HG03571 (cell line): Measurements from ENCODE around the gene FAM151A.

ENCODE experiments used
- ATAC-seq: cut with Tn5 transposase; IDR thresholded peaks from one replicate; pipeline ENCODE4 v1.9.1; 2021; ENCODE audit not compliant: unreplicated experiment

The FAM151A gene

DNA sequence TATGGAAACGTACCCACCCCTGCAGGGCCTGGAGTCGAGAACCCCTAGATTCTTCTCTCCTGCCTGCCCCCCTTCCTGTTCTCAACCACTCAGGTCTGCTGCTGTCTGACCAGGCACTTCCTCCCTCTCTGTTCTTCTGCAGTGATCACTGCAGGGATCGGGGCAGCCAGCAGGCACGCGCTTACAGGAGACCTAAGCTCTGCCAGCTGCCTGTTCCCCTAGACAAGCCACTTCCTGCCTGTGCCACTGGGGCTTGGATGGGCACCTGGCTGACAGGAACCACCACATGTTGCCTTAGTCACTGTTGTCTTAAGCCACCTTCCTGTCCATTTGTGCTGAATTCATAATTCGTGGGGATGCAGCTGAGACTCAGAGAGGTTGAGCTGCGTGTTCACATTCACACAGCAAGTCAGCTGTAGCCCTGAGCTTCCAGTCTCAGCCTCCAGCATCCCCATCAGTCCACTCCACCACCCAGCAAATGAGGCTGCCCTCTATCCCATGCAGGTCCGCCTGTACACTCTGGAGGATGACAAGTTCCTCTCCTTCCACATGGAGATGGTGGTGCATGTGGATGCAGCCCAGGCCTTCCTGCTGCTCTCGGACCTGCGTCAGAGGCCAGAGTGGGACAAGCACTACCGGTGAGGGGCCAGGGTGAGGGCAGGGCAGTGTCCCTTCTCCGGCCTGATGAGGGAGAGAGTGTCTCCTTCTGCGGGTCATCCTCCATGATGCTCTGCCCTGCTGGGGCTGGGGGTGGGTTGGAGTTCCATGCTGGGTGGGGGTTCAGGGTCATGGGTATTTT, 18.6 kb downstream of the FAM151A start:
- ATAC-seq: no peak

DNA sequence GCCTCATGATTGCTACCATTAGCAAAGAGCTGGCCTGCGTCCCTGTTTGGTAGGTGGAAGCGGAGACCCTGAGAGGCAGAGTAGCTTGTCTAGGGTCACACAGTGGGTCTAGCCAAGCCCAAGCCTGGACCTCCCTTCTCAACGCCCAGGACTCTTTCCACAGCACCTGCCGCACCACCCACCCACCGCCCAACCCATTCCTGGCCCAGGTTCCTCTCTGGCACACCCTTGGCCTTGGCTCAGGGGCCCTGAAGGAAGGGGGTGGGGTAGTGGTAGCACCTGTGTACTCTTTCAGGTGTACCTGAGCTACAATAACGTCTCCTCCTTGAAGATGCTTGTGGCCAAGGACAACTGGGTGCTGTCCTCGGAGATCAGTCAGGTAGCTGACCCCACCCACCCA, 19.3 kb downstream of the FAM151A start:
- ATAC-seq: no peak

DNA sequence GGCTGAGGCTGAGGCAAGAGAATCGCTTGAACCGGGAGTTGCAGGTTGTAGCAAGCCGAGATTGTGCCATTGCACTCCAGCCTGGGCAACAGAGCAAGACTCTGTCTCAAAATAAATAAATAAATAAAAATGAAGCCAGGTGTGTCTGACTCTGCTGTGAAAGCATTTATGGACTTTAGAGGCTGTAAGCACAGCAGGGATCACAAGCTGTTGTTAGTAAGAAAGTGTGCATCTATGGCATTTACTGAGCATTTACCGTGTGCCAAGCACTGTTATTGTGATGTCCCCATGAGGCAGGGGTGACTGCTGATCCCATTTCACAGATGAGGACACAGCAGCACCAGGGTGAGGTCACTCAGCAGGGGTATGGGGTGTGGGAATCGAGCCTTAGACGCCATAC, 20.1 kb downstream of the FAM151A start:
- ATAC-seq: no peak

DNA sequence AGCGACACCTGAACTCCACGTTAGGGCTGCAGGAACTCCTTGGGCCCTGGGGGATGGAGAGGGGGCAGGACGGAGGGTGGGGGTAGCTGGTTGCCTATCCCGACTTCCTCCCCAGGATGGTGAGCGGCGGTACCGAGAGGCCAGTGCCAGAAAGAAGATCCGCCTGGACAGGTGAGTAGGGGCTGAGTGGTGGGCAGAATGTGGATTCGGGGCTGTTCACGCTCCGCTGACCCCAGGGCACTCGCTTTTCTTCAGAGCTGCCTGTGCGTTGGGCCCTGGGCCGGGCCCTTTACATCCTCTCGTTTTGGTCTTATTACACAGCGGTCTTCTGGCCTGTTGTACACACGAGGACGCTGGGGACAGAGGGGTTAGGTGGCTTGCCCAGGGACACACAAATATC, 20.8 kb downstream of the FAM151A start:
- no peak for ATAC-seq

DNA sequence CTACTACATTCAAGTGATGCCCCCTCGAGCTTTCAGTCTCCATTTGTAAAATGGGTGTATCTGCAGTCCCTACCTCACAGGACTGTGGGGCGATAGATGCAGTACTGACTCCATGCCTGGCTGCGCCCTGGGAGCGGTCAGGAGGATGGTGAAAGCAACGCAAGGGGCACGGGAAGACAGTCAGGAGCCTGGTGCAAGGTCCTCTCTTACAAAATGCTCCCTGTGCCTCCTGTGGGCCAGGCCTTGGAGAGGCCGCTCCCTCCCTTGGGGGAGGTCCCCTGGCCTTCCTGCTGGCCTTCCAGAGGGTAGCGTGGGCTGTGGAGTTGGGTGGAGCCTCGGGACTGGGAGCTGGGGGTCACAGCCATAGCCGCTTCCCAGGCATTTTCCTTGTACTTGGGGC, 21.6 kb downstream of the FAM151A start:
- ATAC-seq: no peak

DNA sequence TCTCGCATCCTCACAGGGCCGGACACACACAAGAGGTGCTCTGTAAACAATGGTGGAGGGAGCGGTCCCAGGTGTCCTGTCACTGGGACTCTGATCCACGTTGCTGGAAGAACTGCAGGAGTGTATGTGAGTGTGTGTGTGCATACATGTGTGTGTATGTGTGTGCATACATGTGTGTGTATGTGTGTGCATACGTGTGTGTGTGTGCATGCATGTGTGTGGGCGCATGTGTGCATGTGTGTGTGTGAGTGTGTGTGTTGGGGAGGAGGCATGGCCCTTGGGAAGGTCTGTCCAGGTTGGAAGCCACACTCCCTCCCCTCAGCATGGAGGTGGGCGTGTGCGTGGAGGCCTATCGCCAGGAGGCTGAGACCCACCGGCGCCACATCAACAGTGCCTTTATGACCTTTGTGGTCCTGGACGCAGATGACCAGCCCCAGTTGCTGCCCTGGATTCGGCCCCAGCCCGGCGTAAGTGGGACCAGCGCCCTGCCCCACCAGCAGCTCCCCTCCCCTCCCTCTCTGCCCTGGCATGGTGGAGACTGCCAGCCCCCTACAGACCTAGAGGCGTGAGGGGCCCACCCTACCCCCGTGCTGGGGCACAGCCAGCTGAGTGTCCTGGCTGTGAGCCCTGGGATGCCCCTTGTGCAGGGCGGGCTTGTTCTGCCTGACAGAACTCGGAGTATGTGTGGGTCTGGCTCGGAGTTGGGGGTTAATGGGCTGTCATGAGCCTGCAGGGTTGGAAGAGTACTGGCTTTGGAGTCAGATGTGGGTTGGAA, 22.2 kb downstream of the FAM151A start:
- ATAC-seq: no peak

DNA sequence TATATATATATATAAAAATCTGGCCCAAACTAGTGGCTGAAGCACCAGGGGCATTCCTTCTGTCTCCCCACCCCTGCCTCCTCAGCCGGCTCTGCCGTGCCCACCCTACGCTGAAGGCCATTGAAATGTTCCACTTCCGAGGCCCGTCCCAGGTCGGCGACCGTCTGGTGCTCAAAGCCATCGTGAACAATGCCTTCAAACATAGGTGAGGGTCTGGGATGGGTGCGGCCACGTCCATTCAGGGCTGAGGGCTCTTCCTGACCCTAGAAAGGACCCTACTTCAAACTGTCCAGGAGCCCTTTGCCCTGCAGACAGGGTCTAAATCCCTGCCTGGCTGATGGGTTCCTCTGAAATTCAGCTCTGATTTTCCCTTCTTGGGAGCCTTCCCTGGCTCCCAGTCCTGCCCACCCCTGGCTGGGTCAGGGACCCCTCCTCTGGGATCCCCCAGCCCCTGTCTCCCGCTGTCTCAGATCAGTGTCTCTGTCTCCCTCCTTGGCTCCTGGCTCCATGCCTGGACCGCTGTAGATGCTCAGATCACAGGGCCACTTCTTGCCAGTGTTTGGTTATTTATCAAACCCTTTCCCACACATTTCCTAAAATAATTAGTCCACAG, 24.0 kb downstream of the FAM151A start:
- no peak for ATAC-seq

DNA sequence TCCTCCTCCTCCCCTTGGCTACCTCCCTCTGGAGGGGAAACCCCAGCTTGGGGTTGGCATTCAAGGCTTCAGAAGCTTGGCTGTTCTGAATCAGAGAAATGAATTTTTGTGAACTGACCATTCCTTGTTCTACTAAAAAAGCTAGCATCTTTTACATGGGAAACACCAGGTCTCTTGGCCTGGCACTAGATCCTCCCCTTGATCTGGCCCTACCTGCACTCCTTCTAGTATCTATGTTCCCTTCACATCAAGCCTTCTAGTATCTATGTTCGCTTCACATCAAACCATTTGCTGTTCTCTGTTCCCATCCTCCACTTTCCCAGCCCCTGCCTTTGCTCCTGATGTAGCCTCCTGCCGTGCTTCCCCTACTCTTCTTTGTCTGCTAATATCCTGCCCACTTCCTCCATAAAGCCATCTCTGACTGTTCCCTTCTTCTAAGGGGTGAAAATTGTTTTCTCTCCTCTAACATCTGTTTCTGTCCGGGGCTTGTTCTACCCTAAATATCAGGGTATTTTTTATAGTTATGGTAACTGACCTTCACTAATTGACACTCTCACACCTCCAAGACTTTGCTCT, 25.8 kb downstream of the FAM151A start:
- no peak for ATAC-seq

DNA sequence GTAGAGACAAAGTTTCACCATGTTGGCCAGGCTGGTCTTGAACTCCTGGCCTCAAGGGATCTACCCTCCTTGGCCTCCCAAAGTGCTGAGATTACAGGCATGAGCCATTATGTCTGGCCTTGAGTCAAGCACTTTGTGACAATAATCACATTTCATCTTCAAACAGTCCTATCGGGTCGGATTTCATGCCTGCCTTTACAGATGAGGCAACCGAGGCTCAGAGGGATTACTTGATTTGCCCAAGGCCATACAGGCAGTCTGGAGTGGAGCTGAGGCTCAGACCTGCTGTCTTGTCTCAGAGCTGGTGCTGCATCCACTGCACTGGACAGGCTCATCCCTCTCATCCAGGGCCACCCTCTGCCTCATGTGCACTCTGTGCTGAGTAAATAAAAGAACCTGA, 26.6 kb downstream of the FAM151A start:
- no peak for ATAC-seq

DNA sequence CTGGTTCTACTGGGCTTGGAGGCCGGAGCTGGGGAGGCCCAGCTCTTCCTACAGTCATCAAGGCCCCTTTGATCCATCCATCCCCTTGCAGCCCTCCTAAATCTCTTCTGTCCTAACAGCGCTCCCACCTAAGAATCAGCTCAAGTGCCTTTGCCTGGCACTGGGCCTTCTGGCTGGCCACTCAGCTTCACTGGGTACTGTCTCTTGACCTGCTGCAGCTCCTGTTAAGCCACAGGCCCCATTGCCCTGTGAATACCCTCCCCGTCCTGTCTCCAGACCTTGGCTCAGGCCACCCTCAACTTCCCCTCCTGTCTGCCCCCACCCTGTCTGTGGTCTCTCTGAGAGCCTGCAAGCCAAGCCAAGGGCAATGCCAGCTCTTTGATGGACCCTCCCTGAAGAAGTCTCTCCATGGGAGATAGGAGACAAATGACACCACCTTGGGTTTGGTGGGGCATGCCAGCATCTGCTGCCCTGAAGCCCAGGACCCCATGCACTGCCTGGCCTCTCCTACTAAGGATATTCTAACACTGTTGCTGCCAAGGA, 27.3 kb downstream of the FAM151A start:
- ATAC-seq: no peak

DNA sequence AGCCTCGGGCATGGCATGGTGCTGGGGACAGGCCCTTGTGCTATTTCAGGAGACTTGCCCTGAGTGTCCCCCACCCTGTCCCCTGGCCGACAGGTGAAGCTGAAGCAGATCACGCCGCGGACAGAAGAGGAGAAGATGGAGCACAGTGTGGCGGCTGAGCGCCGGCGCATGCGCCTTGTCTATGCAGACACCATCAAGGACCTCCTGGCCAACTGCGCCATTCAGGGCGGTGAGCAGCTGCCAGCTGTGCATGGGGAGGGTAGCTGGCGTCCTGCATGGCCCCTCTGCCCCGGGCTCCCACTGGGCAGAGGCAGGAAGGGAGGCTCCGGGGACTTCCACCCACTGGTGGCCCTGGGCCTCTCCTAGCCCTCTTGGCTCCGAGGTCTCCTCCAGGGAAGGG, 28.9 kb downstream of the FAM151A start:
- ATAC-seq: no peak

DNA sequence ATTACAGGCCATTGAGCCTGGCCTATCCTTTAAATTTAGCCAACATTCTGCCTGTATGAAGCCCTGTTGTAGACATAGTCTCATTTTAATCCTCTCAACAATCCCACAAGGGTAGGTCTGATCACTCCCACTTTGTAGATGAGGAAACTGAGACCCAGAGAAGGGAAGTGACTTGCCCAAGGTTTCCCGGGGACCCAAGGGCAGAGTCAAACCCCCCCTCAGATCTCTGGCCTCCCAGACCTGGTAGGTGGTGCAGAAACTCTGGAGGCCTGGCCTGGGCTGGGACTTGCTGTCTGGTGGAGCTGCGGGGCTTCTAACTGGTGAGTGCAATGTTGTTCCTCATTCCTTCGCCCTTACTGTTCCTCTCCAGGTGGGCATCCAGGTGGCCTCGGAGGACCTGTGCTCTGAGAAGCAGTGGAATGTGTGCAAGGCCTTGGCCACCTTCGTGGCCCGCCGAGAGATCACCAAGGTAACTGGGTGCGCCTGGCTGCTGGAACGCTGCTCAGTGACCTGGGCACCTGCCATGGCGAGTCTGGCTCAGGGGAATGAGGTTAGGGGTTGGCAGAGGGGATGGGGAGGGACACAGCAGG, 29.7 kb downstream of the FAM151A start:
- no peak for ATAC-seq

DNA sequence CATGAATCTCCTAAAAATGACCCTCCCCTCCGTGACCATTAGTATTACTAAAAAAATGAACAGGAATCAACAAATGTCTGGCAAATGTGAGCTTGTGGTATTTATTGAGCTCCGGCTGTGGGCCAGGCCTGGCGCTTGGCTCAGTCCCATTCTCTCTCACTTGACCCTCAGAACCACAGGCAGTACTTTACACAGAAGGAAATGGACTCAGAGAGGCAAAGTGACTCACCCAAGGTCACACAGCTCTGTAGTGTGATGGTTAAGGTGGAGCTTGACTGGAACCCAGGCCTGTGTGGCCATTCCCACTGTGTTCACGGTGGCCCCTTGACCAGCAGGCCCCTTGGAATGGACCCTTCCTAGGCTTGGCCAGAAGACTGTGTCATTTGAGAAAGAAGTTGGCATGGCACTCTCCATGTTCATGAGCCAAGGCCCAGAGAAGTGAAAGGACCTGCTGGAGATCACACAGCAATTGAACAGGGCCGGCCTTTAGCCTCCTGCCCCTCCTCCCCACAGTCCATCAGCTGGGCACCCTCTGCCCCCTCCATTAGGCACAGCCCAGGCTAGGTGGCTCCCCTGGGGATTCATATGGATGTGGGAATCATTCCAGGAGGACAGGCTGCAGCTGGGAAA, 32.1 kb downstream of the FAM151A start:
- ATAC-seq: no peak

DNA sequence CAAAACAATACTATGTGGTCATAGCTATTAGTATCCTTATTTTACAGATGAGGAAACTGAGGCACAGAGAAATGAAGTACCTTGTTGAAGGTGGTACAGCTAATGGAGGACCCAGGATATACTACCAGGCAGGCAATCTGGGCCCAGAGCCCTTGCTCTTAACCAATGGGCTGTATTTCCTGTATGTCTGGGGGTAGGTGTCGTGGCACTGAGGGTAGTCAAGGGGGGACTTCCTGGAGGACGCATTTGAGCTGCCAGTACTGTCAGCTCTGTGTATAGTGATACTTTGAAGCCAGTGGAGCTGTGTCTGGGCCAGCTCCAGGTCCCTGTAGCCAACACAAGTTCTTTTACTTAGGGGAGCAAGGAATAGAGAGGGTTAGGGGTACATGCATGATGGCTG, 34.9 kb downstream of the FAM151A start:
- ATAC-seq: no peak

DNA sequence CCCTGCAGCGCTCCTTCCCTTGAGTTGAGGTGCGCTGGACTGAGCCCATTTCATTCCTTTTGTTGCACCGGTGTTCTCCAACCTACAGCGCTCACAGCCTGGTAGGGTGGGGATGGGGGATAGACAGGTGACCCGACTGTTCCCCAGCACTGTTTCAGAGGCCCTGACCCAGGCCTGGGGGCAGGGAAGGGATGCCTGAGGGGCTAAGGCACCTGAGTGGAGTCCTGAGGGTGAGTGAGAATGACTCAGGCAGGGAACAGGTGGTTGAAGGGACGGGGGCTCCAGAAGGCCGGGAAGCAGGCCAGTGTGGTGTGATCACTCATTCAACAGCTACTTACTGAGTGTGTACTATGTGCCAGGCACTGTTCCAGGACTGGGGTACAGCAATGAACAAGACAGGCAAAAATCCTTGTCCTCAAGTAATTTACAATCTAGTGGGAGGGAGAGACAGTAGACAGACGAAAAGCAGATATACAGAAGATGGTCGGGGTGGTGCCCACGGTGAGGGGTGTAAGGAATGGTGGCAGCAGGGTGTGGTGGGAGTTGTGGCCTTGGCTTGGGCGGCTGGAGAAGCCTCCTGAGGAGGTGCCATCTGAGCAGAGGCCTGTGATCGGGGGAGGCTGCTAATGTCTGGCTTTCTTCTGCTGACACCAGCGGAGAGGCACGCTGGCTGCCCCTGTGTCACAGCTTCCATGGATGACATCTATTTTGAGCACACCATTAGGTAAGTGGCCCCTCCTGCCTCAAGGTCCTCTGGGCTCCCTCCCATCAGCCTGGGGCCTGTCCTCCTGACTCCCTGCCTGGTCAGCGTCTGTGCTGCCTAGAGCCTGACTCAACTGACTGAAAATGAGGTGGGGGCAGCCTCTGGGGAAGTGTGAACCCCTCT, 37.9 kb downstream of the FAM151A start:
- no peak for ATAC-seq

DNA sequence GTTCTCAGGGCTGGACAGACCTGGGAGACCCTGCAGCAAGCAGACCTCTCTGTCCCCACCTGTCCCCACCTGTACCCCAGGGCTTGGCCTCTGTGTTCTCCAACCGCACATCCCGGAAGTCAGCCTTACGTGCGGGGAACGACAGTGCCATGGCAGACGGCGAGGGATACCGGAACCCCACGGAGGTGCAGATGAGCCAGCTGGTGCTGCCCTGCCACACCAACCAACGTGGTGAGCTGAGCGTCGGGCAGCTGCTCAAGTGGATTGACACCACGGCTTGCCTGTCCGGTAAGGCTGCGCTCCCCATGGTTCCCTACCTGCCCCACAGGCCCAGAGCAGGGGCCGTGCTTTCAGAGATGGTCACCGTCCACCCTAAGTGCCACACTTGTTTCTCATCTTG, 38.8 kb downstream of the FAM151A start:
- ATAC-seq: no peak

DNA sequence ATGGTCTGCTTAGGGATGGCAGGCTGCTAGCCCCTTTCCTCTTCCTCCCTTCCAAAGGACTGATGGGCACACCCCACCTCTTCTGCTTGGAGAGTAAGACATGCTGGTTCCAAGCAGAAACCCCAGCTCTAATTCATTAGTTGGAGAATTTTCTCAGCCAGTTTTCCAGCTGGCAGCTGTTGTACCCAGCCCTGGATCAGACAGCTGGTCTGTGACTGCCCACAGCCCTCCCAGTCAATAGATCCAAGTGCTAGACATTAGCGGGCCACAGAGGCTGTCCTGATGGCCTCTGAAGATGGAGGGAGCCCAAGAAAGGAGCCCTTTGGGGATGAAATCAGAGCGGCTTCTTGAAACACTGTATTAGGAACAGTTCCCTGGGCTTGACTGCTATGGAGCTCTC, 39.5 kb downstream of the FAM151A start:
- ATAC-seq: no peak

DNA sequence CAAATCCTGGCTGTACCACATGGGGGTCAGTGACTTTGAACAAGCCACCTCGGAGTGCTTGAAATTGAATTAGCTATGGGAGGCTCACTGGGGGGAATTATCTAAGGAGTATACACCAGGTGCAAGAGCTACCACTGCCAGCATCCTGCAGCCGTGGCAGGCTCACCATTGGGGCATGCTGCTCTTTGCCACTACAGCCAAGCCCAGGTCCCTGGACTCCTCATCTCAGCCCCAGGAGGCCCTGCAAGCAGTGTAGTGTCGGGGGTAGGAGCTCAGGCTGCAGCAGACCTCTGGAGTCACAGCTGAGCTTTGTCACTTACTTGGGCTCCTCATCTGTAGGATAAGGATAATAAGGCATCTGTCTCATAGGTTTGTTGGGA, 40.0 kb downstream of the FAM151A start:
- ATAC-seq: no peak

DNA sequence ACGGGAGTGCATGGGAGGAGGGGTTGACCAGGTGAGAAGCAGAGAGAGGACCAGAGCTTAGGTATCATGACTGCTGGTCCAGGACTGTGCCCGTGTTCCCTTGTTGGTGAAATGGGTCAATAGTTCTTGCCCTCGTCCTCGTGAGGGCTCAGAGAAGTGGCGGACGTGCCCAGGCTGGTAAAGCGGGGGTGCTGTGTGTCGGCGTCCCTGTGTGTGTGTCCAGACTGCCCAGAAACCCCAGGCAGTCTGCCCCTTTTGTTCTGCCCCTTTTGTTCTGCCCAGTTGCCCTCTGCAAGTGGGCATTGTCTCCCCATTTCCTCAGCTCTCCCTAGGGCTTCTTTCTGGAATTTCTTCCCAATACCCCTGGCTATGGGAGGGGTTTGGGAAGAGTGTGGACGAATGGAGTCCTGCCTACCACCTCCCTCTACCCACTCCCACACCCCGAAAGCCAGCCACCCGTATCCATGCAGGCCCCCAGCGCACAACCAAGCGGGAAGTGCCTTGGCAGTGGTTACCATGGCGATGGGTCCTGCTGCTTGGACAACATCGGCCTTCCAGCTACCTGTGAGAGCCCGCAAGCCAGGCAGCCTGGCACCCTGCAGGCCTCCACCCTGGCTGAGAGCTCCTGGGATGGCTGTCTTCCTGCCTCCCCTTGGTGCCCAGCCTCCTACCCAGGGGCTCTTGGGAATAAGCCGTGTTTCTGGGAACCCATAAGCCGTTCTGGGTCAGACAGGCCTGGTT, 40.6 kb downstream of the FAM151A start:
- ATAC-seq: no peak
